ENCODE measurements around the gene GPSM3.

The GPSM3 gene

GRCh38 chr6:32175711-32176475 lies 16.6 kb downstream of the GPSM3 start, which contains the start of gene AGPAT1:
Gene AGPAT1 (minus strand): TSS chr6:32176084. CDS start chr6:32171496, 4,588 bp downstream.
- H3K4me3 ChIP-seq: peak within 1 kb of the TSS; percentile 95
- peak; percentile 96 for DNase-seq (ENCODE audit: low spot score)
- peak within 1 kb of the TSS; percentile 89 to 95 for H3K27ac ChIP-seq
- TF ChIP-seq CTCF (IDR thresholded peaks at IDR 0.05): no peak

GRCh38 chr6:32175322-32175710 lies 17.1 kb downstream of the GPSM3 start:
- DNase-seq (ENCODE audit: low spot score): no peak
- Histone ChIP-seq H3K27ac (peak overlapping the region; percentile 89 to 95), H3K4me3 (peak overlapping the region; percentile 95)
- no peak for TF ChIP-seq CTCF (IDR thresholded peaks at IDR 0.05)

GRCh38 chr6:32174416-32174815 lies 18.0 kb downstream of the GPSM3 start:
- DNase-seq (ENCODE audit: low spot score): no peak
- no peak overlapping the region for H3K4me3 ChIP-seq
- TF ChIP-seq CTCF (IDR thresholded peaks at IDR 0.05): no peak
- no peak overlapping the region for H3K27ac ChIP-seq

- H3K27ac ChIP-seq: no peak overlapping the region
- TF ChIP-seq CTCF (IDR thresholded peaks at IDR 0.05): no peak
- H3K4me3 ChIP-seq: no peak overlapping the region
- DNase-seq (ENCODE audit: low spot score): no peak
Observed at GRCh38 chr6:32173051-32173727, 19.3 kb downstream of the GPSM3 start.

- Histone ChIP-seq H3K27ac (no peak overlapping the region), H3K4me3 (no peak overlapping the region)
- no peak for TF ChIP-seq CTCF (IDR thresholded peaks at IDR 0.05)
- no peak for DNase-seq (ENCODE audit: low spot score)
Observed at GRCh38 chr6:32171234-32171633, 21.2 kb downstream of the GPSM3 start.

- no peak for TF ChIP-seq CTCF (IDR thresholded peaks at IDR 0.05)
- no peak overlapping the region for H3K4me3 ChIP-seq
Observed at GRCh38 chr6:32170294-32170693, 22.1 kb downstream of the GPSM3 start.

More at GRCh38 chr6:32170294-32170693, 22.1 kb downstream of the GPSM3 start:
- DNase-seq (ENCODE audit: low spot score): no peak
- H3K27ac ChIP-seq: no peak overlapping the region
